Skeletal muscle tissue (tissue), 4 donors: Measurements from ENCODE around the gene ELMOD3. TPM values are rescaled to one million over a fixed set of nuclear protein-coding genes. Genes with fewer than 3 reads are reported as not detected.
"Not testable (repeated sequence)": the region's sequence is repeated elsewhere in the genome, so short reads cannot be mapped to it uniquely, and the experiment has no call there.

Experiments
- H3K27ac ChIP-seq: one replicate; pipeline ENCODE4 v1.7.0; 2013; ENCODE audit warnings: mild to moderate bottlenecking, low read depth, low read length, inconsistent platforms
- H3K27me3 ChIP-seq, 3 donors: one replicate each; pipeline ENCODE4 v1.7.0; 2013; ENCODE audit warnings: low read length in 3 of 3; ENCODE audit not compliant: control insufficient read depth in 3 of 3, insufficient read depth in 3 of 3
- H3K36me3 ChIP-seq, 3 donors: one replicate each; pipeline ENCODE4 v1.7.0; 2013; ENCODE audit warnings: low read length in 3 of 3; ENCODE audit not compliant: control insufficient read depth in 3 of 3, insufficient read depth in 3 of 3
- H3K4me1 ChIP-seq, 3 donors: one replicate each; pipeline ENCODE4 v1.7.0; 2013; ENCODE audit warnings: low read length in 3 of 3, mild to moderate bottlenecking in 3 of 3; ENCODE audit not compliant: control insufficient read depth in 3 of 3, insufficient read depth in 3 of 3
- H3K4me3 ChIP-seq, 3 donors: one replicate each; pipeline ENCODE4 v1.7.0; 2013; ENCODE audit warnings: low read length in 3 of 3
- H3K9ac ChIP-seq, 3 donors: one replicate each; pipeline ENCODE4 v1.7.0; 2013; ENCODE audit warnings: low read length in 3 of 3, mild to moderate bottlenecking in 3 of 3, moderate library complexity in 2 of 3, low read depth in 1 of 3
- H3K9me3 ChIP-seq, 3 donors: one replicate each; pipeline ENCODE4 v1.7.0; 2013; ENCODE audit warnings: low read length in 3 of 3; ENCODE audit not compliant: control insufficient read depth in 3 of 3
- total RNA-seq: library from RNA; depleted of rRNA; stranded (reverse); fragments of >200 nt; gene quantifications from one replicate; pipeline ENCODE4 v1.2.3, GENCODE V29; 2014
- donor health status: Osteomylitis.

ELMOD3 gene
- total RNA-seq, 1 donor from 2014 or later = 8.9 TPM

DNA sequence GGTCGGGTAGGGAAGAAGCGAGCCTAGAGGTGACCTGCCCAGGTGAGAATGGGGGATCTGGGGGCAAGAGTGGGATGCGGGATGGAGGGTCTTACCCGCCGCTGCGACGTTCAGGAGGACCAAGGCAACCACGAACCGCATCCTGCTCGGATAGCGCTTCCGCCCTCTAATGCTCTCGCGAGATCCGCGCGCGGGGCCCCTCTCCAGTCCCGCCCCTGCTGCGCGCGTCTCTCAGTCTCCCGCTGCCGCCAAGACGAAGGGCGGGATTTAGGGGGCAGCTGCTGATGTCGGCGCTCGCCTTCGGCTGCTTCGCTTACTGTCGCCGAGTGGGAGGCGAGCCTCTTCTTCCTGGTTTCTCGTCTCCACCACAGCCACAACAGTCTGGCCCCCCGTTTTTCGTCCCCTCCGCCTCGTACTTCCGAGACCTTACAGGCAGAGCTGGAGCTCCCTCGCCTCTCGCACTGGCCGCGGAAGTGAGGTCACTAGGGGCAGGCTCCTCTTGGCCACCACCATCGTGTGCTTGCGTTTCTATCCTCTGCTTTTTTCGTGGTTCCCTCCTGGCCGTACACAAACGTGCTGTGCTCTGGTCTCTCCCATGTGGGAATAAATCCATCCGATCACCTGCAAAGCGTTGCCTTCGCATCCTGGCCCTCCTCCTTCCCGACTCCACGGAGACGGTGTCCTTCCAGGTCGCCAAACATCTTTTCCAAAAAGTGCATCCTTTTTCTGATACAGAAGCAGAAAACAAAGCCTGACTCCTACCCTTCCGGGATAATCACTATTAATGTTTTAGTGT, 26.5 kb upstream of the ELMOD3 start, which contains the start of gene TGOLN2:
Gene TGOLN2, minus strand, starts transcription at position 168 of the 796 bp plus-strand sequence. Its CDS starts 27 bp downstream, at position 141.
- Histone ChIP-seq H3K4me3 (peak within 1 kb of the TSS; percentile 86 to 99 (median 92)), H3K9ac (peak within 1 kb of the TSS; percentile 87 to 99 (median 98)), H3K27me3 (no peaks in the 10 kb centered on the region), H3K36me3 (peaks cover 14 to 16% (median 16%) of the 10 kb centered on the region in 3 donors), H3K9me3 (no peaks in the 10 kb centered on the region), H3K27ac (peak within 1 kb of the TSS; percentile 88), H3K4me1 (peaks cover 25 to 38% (median 36%) of the 10 kb centered on the region in 3 donors)

DNA sequence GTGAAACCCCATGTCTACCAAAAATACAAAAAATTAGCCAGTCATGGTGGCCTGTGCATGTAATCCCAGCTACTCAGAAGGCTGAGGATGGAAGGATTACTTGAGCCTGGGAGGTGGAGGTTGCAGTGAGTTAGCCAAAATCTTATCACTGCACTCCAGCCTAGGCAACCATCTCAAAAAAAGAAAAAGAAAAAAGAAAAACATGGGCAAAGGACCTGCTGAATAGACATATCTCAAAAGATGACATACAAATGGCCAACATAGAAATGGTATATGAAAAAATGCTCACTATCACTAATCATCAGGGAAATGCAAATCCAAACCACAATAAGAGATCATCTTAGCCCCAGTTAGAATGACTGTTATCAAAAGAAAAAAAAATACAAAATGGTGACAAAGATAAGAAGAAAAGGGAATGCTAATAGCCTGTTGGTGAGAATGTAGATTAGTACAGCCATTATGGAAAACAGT, 25.4 kb upstream of the ELMOD3 start:
- Histone ChIP-seq H3K27me3 (no peaks in the 10 kb centered on the region), H3K9ac (no peak overlapping the region), H3K36me3 (peaks cover 7 to 8% (median 8%) of the 10 kb centered on the region in 3 donors), H3K9me3 (no peaks in the 10 kb centered on the region), H3K4me1 (peaks cover 25 to 32% (median 31%) of the 10 kb centered on the region in 3 donors), H3K4me3 (no peak overlapping the region), H3K27ac (no peak overlapping the region)

DNA sequence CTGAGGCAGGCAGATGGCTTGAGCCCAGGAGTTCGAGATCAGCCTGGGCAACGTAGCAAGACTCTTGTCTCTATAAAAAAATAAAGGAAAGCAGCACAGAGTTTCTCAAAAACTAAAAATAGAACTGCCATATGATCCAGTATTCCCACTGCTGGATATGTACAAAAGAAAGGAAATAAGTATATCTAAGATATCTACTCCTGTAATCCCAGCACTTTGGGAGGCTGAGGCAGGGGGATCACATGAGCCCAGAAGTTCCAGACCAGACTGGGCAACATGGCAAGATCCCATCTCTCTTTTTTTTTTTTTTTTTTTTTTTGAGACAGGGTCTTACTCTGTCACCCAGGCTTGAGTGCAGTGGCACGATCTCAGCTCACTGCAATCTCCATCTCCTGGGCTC, 24.9 kb upstream of the ELMOD3 start:
- H3K4me1 ChIP-seq = peaks cover 24 to 30% (median 28%) of the 10 kb centered on the region in 3 donors
- H3K36me3 ChIP-seq, H3K4me3 ChIP-seq, H3K27ac ChIP-seq, H3K9me3 ChIP-seq, H3K9ac ChIP-seq, H3K27me3 ChIP-seq: not testable (repeated sequence)

DNA sequence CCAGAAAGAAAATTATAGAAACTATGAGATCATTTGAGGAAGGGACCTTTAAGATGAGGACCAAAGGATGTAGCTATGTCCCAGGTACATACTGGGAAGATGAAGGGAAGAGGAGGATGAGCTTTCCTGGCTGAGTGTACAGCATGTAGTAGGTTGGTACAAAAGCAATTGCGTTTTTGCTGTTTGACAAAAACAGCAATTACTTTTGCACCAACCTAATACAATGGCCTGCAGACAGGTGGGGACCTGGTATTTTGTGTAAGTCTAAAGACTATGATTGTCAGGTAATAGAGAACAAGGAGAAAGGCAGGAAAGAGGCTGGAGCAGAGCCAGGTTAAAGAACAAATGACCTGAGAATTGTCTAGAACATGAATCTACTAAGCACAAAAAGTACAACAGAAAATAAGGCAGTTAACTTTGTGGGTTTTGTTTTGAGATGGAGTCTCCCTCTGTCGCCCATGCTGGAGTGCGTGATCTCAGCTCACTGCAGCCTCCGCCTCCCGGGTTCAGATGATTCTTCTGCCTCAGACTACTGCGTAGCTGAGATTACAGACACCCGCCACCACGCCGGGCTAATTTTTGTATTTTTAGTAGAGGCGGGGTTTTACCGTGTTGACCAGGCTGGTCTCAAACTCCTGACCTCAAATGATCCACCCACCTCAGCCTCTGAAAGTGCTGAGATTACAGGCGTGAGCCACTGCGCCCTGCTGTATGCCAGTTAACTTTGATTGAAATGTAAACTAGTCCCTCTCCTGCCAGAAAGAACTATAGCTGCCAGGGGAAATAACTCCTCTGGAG, 23.5 kb upstream of the ELMOD3 start:
- no peak overlapping the region for H3K4me3 ChIP-seq
- no peaks in the 10 kb centered on the region for H3K27me3 ChIP-seq
- H3K9ac ChIP-seq = no peak overlapping the region
- peaks cover 14 to 17% (median 15%) of the 10 kb centered on the region in 3 donors for H3K4me1 ChIP-seq
- H3K9me3 ChIP-seq = no peaks in the 10 kb centered on the region
- peaks cover 0 to 2% (median 0%) of the 10 kb centered on the region in 3 donors for H3K36me3 ChIP-seq
- H3K27ac ChIP-seq = no peak overlapping the region

DNA sequence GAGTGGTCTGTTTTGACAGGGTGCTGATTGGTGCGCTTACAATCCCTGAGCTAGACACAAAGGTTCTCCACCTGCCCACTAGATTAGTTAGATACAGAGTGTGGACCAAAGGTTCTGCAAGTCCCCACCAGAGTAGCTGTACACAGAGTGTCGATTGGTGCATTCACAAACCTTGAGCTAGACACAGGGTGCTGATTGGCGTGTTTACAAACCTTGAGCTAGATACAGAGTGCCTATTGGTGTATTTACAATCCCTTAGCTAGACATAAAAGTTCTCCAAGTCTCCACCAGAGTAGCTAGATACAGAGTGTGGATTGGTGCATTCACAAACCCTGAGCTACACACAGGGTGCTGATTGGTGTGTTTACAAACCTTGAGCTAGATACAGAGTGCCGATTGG, 20.7 kb upstream of the ELMOD3 start:
- not testable (repeated sequence) for H3K9ac ChIP-seq, H3K4me1 ChIP-seq, H3K27me3 ChIP-seq, H3K36me3 ChIP-seq, H3K27ac ChIP-seq, H3K4me3 ChIP-seq, H3K9me3 ChIP-seq

DNA sequence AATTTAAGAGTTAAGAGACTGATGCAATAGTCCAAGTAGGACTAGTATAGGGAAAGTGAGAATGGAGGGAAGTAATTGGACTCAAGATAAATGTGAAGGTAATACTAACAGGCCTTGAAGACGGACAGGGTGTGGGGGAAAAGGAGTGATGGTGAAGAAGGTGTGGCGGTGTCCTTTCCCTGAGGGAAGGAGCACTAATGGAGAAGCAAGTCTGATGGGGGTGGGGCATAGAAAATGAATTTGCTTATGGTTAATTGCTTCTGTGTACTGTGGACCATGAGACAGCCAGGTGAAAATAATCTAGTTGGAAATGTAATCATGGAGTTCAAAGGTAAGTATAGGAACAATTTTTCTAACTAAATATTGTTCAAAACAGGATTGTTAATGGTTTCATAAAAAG, 19.6 kb upstream of the ELMOD3 start:
- Histone ChIP-seq H3K9ac (no peak overlapping the region), H3K9me3 (no peaks in the 10 kb centered on the region), H3K4me3 (no peak overlapping the region), H3K4me1 (no peaks in the 10 kb centered on the region), H3K27ac (no peak overlapping the region), H3K27me3 (no peaks in the 10 kb centered on the region), H3K36me3 (no peaks in the 10 kb centered on the region)

DNA sequence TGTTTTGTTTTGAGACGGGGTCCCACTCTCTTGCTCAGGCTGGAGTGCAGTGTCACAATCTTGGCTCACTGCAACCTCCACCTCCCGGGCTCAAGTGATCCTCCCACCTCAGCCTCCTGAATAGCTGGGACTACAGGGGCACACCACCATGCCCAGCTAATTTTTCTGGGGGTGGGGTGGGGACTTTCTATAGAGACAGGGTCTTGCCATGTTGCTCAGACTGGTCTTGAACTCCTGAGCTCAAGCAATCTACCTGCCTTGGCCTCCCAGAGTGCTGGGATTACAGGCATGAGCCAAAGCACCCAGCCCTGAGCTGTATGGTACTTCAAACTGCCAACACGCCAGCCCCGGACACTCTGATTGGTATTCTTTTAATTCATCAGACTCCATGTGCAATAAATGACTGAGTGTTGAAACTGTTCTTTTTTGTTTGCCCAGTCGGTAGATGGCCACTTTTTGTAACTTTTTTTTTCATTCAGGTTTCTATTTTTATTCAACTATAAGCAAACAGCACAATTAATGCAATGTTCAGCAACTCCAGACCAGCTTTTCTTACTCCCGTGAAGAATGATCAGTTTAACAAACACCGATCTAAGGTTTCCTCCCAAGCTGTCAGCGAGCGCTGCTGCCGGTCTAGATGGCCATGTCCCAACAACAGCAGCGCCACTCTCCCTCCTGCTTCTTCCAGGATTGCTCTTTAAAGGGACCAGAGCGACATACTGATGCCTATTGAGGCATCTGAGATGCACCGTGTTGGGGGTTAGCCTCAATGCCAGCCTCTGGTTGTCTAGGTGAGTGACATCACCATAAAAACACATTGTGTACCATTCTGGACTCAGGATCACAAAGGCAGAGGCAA, 14.3 kb upstream of the ELMOD3 start:
- no peaks in the 10 kb centered on the region for H3K9me3 ChIP-seq
- H3K36me3 ChIP-seq = peaks cover 19 to 26% (median 25%) of the 10 kb centered on the region in 3 donors
- no peak overlapping the region for H3K4me3 ChIP-seq
- peaks cover 0 to 2% (median 0%) of the 10 kb centered on the region in 3 donors for H3K4me1 ChIP-seq
- H3K27me3 ChIP-seq = no peaks in the 10 kb centered on the region
- H3K27ac ChIP-seq = no peak overlapping the region
- peak overlapping the region in 1 of 3 donors; percentile 40 for H3K9ac ChIP-seq

DNA sequence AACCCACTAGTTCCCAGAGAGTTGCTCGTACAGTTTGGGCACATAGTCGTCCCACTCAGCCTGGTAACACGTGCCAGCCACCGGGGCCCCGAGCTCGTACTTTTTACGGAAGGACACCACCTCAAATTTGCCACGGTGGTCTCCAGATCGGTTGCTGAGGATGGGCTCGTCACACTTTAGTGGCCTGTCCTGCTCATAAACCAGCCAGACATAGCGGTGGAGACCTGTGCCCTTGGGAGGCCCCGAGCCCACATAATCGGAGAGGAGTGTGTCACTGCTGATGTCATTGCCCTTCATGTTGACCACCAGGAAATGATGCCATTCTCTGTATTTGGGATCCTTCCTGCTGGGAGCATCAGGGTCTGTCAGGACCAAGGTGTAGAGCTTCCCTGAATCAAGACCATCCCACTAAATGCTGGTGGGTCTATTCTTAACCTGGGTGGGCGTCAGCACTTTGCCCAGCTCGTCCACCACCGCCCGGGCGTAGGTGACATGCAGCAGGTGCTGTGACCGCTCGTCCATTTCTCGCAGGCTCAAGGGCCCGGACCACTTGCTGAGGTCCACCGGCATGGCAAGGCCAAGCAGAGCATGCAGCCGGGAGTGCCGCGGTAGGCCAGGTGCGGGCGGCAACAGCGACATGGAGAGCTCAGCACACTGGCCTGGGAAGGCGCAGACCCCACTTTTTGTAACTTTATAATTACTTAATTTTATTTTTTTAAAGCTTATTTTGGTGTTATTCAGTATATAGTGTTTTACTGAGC, 13.1 kb upstream of the ELMOD3 start:
- no peak overlapping the region for H3K27ac ChIP-seq
- peaks cover 0 to 2% (median 0%) of the 10 kb centered on the region in 3 donors for H3K4me1 ChIP-seq
- no peaks in the 10 kb centered on the region for H3K27me3 ChIP-seq
- H3K9ac ChIP-seq = no peak overlapping the region
- no peak overlapping the region for H3K4me3 ChIP-seq
- peaks cover 30 to 38% (median 37%) of the 10 kb centered on the region in 3 donors for H3K36me3 ChIP-seq
- no peaks in the 10 kb centered on the region for H3K9me3 ChIP-seq

DNA sequence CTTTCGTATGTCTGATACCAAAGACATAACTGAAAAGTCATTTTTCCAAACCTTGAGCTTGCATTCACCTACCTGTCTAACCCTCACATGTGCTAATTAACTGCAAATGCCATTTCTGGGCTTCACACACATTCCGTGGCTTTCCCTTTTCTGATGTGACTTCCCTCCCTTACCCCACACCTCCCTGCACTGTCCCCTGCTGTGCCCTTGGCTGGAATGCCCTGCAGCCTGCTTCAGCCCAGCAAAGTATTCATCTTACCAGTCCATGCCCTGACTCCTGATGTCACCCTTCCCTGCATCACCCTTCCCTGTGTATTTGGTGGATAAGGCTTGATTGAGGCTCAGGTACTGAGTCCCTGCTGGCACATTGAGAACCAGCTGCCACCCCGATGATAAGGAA, 12.4 kb upstream of the ELMOD3 start:
- Histone ChIP-seq H3K9me3 (no peaks in the 10 kb centered on the region), H3K36me3 (peaks cover 36 to 45% (median 43%) of the 10 kb centered on the region in 3 donors), H3K4me3 (no peak overlapping the region)

More for the DNA sequence above, 12.4 kb upstream of the ELMOD3 start:
- Histone ChIP-seq H3K27ac (no peak overlapping the region), H3K4me1 (peaks cover 0 to 2% (median 0%) of the 10 kb centered on the region in 3 donors), H3K27me3 (no peaks in the 10 kb centered on the region), H3K9ac (no peak overlapping the region)
